ENCODE data around the gene MAP3K4.
"Not testable (repeated sequence)": the region's sequence is repeated elsewhere in the genome, so short reads cannot be mapped to it uniquely, and the experiment has no call there.

GRCh38 chr6:160975961-160976360 is 15.6 kb upstream of the MAP3K4 start:
- not testable (repeated sequence) for TF ChIP-seq CTCF, POLR2A, POLR2AphosphoS5 (IDR thresholded peaks at IDR 0.05)

Data from stomach (tissue), 4 donors.